Breast epithelium (tissue), 4 donors: ENCODE data around the gene HDAC7. TPM values are rescaled to one million over a fixed set of nuclear protein-coding genes. Genes with fewer than 3 reads are reported as not detected.

Experiments used
- DNase-seq, 2 donors: peaks; one replicate each; pipeline ENCODE4 v3.0.0-alpha.2; 2019; ENCODE audit warnings: low spot score in 2 of 2
- H3K27ac ChIP-seq, 2 donors: fragments of 200-600 bp; sonication (generic) in 1 of 2; one replicate each; pipeline ENCODE4 v1.5.1; 2016 to 2019; ENCODE audit warnings: mild to moderate bottlenecking in 1 of 2
- H3K27me3 ChIP-seq, 2 donors: fragments of 200-600 bp; sonication (generic) in 1 of 2; one replicate each; pipeline versions ENCODE4 v1.5.1 to v1.6.0; 2017 to 2019; ENCODE audit warnings: control low read depth in 1 of 2, mild to moderate bottlenecking in 1 of 2
- H3K36me3 ChIP-seq: fragments of 200-600 bp; one replicate; pipeline ENCODE4 v1.5.1; 2019
- H3K4me1 ChIP-seq, 2 donors: fragments of 200-600 bp; sonication (generic); one replicate each; pipeline ENCODE4 v1.5.1; 2016 to 2019; ENCODE audit warnings: control low read depth in 1 of 2
- H3K4me3 ChIP-seq, 3 donors: fragments of 200-600 bp; sonication (generic); 1 replicate in 2 of 3; 2 replicates in 1 of 3; pipeline ENCODE4 v1.5.1; 2016 to 2019; ENCODE audit warnings: mild to moderate bottlenecking in 3 of 3, moderate library complexity in 2 of 3
- H3K9me3 ChIP-seq, 2 donors: fragments of 200-600 bp; sonication (generic) in 1 of 2; one replicate each; pipeline ENCODE4 v1.5.1; 2016 to 2019; ENCODE audit warnings: control low read depth in 1 of 2
- POLR2A ChIP-seq: fragments of 450-650 bp; IDR thresholded peaks from one replicate; pipeline ENCODE4 v1.6.1; 2016; ENCODE audit warnings: antibody characterized with exemption, mild to moderate bottlenecking, moderate library complexity
- POLR2AphosphoS5 ChIP-seq, 3 donors: sonication (generic); formaldehyde crosslinking; IDR thresholded peaks; one replicate each; pipeline ENCODE4 v1.6.1; 2017; ENCODE audit warnings: antibody characterized with exemption in 3 of 3
- intact Hi-C: fragments of 100-400 bp; cut with DNase I; formaldehyde crosslinking; loops from one replicate; pipeline ENCODE4 v1.15.1; 2023; ENCODE audit warnings: low total_unique reads
- total RNA-seq, 3 donors: library from RNA; depleted of rRNA; stranded (reverse); fragments of >200 nt; gene quantifications; one replicate each; pipeline ENCODE4 v1.1.0, GENCODE V29; 2016
- TF ChIP-seq, protein P1 (sequence below), 3 donors: fragments of 450-650 bp; IDR thresholded peaks; one replicate each; pipeline ENCODE4 v1.5.1; 2016 to 2017; ENCODE audit warnings: antibody characterized with exemption in 3 of 3, mild to moderate bottlenecking in 3 of 3, moderate library complexity in 3 of 3

Gene HDAC7
- total RNA-seq, 3 donors from 2014 or later, result 37.6 to 77.0 (median 44.9) TPM

DNA sequence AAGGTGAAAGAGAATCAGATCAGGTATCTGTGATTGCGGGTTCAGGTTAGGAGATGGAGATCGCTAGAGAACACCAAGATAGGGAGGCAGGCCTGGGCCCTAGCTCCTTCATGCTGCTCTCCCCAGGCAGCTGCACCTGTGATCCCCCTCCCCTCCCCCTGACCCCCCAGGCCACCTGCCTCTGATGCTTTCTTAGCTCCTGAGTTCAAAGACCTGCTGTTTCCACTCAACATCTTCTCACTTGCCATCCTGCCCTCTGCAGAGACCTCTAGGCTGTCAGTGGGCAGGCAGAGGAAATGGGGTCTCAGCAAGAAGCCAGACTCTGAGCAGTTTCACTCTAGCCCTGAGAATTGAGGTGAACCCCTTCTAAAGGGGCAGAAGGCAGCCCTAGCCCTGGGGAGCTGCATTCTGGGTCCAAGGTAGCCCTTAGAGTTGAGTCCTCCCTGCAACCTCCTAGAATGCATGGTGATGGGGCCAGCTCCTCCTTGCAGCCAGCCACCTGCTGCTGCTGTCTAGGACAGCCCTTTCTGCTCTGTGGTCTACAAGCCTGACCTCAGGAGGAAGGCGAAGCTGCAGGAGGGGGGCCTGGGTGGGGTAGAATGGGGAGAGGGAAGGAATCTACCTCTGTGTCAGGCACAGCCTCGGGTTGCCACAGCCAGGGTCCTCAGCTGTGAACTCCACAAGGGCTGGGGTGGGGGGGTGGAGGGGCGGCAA, 53.0 kb downstream of the HDAC7 start:
- intact Hi-C loops, result no loop called here
- TF ChIP-seq POLR2AphosphoS5 (IDR thresholded peaks at IDR 0.05), result no peak
- TF ChIP-seq, protein P1, sequence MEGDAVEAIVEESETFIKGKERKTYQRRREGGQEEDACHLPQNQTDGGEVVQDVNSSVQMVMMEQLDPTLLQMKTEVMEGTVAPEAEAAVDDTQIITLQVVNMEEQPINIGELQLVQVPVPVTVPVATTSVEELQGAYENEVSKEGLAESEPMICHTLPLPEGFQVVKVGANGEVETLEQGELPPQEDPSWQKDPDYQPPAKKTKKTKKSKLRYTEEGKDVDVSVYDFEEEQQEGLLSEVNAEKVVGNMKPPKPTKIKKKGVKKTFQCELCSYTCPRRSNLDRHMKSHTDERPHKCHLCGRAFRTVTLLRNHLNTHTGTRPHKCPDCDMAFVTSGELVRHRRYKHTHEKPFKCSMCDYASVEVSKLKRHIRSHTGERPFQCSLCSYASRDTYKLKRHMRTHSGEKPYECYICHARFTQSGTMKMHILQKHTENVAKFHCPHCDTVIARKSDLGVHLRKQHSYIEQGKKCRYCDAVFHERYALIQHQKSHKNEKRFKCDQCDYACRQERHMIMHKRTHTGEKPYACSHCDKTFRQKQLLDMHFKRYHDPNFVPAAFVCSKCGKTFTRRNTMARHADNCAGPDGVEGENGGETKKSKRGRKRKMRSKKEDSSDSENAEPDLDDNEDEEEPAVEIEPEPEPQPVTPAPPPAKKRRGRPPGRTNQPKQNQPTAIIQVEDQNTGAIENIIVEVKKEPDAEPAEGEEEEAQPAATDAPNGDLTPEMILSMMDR (IDR thresholded peaks at IDR 0.05), result no peak
- TF ChIP-seq POLR2A, result no peak
- H3K27ac ChIP-seq, result no peak overlapping the region

DNA sequence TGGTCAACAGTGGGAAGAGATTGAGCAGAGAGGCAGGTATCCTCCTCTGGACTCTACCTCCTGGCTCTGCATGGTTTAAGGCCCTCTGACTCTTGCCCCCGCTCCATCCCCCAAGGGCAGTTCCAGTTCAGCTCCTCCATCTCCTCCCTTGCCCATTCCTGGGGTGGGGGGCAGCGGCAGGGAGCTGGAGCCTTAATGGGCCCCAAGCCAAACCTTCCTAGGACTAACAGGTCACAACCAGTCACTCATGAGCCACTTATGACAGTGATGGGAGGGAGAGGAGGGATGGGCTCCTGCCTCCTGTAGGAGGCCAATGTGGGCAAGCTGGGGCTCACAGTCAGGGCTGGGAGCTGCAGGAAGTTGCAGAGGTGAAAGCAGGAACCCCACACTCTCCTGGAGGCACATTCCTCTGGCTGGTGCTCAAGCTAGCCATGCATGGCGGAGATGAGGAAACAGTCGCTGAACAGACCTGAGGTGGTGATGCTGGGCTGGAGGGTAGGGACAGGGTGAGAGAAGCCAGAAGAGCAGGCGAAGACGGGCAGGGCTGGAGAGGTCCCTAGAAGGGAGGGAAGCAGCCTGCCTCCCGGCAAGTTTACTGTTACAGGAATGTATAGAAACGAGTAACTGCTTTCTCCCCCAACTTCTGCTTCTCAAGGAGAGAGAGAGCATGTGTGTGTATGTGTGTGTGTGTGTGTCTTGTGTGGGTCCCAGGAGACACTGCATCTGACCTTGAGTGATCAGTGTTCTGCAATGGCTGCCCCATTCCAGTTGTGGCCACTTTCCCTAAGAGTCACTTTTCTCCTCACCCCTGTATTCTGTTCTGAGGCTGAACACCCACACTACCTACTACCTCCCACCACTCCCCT, 56.0 kb downstream of the HDAC7 start:
- no peak for DNase-seq
- no peak overlapping the region for H3K4me3 ChIP-seq
- intact Hi-C loops, result no loop called here
- H3K4me1 ChIP-seq, result peaks cover 0 to 5% of the 10 kb centered on the region in 2 donors
- no peaks in the 10 kb centered on the region for H3K36me3 ChIP-seq
- no peaks in the 10 kb centered on the region for H3K27me3 ChIP-seq
- TF ChIP-seq POLR2A (no peak), POLR2AphosphoS5 (IDR thresholded peaks at IDR 0.05) (no peak)
- TF ChIP-seq, protein P1 (IDR thresholded peaks at IDR 0.05), result no peak
- peak overlapping the region in 1 of 2 donors; percentile 12 for H3K27ac ChIP-seq
- no peaks in the 10 kb centered on the region for H3K9me3 ChIP-seq

More for the DNA sequence above, 53.0 kb downstream of the HDAC7 start:
- no peaks in the 10 kb centered on the region for H3K36me3 ChIP-seq
- peaks cover 0 to 5% of the 10 kb centered on the region in 2 donors for H3K4me1 ChIP-seq
- DNase-seq, result no peak
- H3K27me3 ChIP-seq, result no peaks in the 10 kb centered on the region
- no peaks in the 10 kb centered on the region for H3K9me3 ChIP-seq
- no peak overlapping the region for H3K4me3 ChIP-seq

DNA sequence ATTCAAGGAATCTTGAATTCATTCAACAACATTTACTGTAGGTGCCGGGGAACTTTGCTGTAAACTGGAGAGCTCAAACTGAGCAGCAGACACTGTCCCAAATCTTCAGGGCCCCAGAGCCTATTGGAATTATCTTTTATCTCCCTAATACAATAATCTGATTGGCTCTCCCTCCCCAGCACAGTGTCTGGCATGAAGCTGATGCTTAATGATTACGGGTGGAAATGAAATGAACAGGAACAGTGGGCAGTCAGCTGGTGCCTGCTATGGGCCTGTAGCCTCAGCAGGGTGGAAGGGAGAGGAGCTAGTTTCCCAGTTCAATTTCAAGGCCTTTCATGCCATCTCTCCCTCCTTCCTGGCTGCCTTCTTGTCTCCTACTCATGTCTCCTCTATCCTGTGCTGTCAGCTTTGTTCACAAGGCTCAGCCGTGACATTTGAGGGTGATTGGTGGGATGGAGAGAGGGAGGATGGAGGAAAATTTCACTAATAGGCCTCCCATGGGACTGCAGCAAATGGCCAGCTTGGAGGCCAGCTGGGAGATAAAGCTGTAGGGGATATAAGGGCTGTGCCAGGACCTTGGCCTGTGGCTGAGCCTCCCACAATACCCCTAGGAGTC, 56.7 kb downstream of the HDAC7 start:
- no peak for TF ChIP-seq POLR2AphosphoS5 (IDR thresholded peaks at IDR 0.05)
- TF ChIP-seq, protein P1 (IDR thresholded peaks at IDR 0.05), result no peak
- no peak for TF ChIP-seq POLR2A
- Histone ChIP-seq H3K36me3 (no peaks in the 10 kb centered on the region), H3K4me1 (peaks cover 5% of the 10 kb centered on the region in 2 donors), H3K27ac (peak overlapping the region in 1 of 2 donors; percentile 12), H3K27me3 (no peaks in the 10 kb centered on the region), H3K9me3 (no peaks in the 10 kb centered on the region), H3K4me3 (no peak overlapping the region)
- DNase-seq, result no peak
- intact Hi-C loops, result no loop called here

DNA sequence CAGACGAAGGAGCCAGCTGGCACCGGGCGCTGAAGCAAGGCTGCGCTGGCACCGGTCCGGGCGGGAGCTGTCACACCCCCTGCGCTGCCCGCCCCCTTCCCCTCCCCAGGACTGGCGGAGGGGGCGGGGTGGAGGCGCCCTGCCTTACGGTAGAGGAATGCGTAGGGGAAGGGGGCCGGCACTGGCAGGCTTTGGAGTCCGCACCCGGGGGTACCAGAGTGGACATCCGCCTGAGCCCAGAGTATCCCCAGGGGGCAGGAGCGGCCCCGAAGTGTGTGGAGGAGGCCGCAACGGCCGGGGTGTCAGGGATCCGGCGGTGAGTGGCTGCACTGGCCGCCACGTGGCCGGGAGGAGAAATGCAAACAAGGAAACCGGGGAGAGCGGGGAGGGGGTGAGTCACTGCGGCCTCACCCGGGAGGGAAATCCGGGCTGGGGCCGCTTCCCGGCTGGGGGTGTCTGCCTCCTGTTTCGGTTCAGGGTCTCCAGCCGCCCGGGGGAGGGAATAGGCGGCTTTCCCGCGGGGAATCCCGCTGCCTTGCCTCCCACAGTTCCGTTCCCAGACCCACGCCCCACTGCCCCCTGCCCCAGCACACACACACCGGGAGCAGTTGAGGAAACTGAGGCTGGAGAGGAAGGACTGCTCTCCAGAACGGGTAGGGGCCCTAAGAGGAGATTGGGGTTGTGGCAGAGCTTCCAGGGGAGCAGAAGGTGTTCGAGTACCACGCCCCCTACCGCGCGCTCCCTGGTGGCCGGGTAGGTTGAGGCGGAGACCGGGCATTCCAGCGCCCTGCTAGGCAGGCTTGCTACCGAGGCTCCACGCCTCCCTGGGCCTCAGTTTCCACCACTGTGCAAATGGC, 60.6 kb downstream of the HDAC7 start, which contains the start of gene RAPGEF3:
TSS of gene RAPGEF3 (minus strand) at position 47 of the 857 bp plus-strand sequence. CDS start 324 bp downstream, outside the sequence.
- DNase-seq, result peak; percentile 85 to 88
- H3K9me3 ChIP-seq, result no peaks in the 10 kb centered on the region
- H3K27me3 ChIP-seq, result no peaks in the 10 kb centered on the region
- TF ChIP-seq POLR2AphosphoS5 (IDR thresholded peaks at IDR 0.05) (peak; percentile 2 to 68 (median 64)), POLR2A (peak; percentile 8)
- TF ChIP-seq, protein P1 (IDR thresholded peaks at IDR 0.05), result peak; percentile 70 to 77 (median 70)
- intact Hi-C loops, result no loop called here
- H3K4me1 ChIP-seq, result peaks cover 16% of the 10 kb centered on the region in 2 donors
- H3K27ac ChIP-seq, result peak within 1 kb of the TSS; percentile 87 to 88
- peak within 1 kb of the TSS; percentile 54 to 70 (median 60) for H3K4me3 ChIP-seq
- no peaks in the 10 kb centered on the region for H3K36me3 ChIP-seq
